Vagina (tissue), 2 donors: Measurements from ENCODE around the gene HES7.

Experiments used
- POLR2A ChIP-seq, 2 donors: fragments of 450-650 bp; IDR thresholded peaks; one replicate each; pipeline ENCODE4 v1.6.1; 2017; ENCODE audit warnings: antibody characterized with exemption in 2 of 2, mild to moderate bottlenecking in 2 of 2, moderate library complexity in 2 of 2
- TF ChIP-seq, protein P1 (sequence below), 3 experiments: fragments of 450-650 bp in 2 of 3; fragments of 200-600 bp in 1 of 3; sonication (generic) in 1 of 3; IDR thresholded peaks; one replicate each; pipeline ENCODE4 v1.5.1; 2017 to 2019; ENCODE audit warnings: antibody characterized with exemption in 3 of 3, mild to moderate bottlenecking in 2 of 3, moderate library complexity in 2 of 3

DNA sequence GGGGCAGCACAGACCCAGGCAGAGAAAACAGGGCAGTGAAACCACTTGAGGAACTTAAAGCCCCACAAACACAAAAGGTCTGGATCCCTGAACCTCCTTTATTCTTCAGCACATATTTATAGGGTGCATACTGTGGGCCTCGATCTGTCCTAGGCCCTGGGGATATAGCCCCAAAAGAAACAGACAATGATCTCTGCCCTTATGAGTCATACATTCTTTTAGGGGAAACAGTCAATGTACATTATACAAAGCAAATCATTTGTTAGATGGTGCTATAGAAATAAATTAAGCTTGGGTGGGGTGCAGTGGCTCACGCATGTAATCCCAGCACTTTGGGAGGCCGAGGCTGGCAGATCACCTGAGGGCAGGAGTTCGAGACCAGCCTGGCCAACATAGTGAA, 10.0 kb upstream of the HES7 start:
- TF ChIP-seq, protein P1, sequence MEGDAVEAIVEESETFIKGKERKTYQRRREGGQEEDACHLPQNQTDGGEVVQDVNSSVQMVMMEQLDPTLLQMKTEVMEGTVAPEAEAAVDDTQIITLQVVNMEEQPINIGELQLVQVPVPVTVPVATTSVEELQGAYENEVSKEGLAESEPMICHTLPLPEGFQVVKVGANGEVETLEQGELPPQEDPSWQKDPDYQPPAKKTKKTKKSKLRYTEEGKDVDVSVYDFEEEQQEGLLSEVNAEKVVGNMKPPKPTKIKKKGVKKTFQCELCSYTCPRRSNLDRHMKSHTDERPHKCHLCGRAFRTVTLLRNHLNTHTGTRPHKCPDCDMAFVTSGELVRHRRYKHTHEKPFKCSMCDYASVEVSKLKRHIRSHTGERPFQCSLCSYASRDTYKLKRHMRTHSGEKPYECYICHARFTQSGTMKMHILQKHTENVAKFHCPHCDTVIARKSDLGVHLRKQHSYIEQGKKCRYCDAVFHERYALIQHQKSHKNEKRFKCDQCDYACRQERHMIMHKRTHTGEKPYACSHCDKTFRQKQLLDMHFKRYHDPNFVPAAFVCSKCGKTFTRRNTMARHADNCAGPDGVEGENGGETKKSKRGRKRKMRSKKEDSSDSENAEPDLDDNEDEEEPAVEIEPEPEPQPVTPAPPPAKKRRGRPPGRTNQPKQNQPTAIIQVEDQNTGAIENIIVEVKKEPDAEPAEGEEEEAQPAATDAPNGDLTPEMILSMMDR (IDR thresholded peaks at IDR 0.05), result no peak
- no peak for TF ChIP-seq POLR2A (IDR thresholded peaks at IDR 0.05)
